Left cardiac atrium (tissue), 4 donors: ENCODE data around the gene PRKACA. TPM values are rescaled to one million over a fixed set of nuclear protein-coding genes. Genes with fewer than 3 reads are reported as not detected.

Experiments used
- ATAC-seq, 2 donors: fragments of 200-7000 bp; cut with Tn5 transposase; one replicate each; pipeline ENCODE4 v1.9.1; 2020; ENCODE audit warnings: mild to moderate bottlenecking in 2 of 2, moderate library complexity in 2 of 2
- DNase-seq: peaks from one replicate; pipeline ENCODE4 v3.0.0-alpha.2; 2020
- intact Hi-C, 2 donors: fragments of 100-400 bp; cut with DNase I; formaldehyde crosslinking; loops; one replicate each; pipeline versions ENCODE4 v1.14.1 to v1.15.1; 2022 to 2023
- total RNA-seq, 2 donors: library from RNA; stranded (reverse); fragmentation: NEBNext Ultra II Directional; extraction: Animal tissue kit (Norgen Biotek cat#: 25700); gene quantifications; one replicate each; pipeline ENCODE4 v1.2.1, GENCODE V29; 2021
- donor health status: DM: no; HTN: yes; CAD: no.
- donor health status: DM: no; HTN: yes; CAD: no; lungs with severe emphysema.
- donor health status: DM: yes; HTN: yes; CAD: no.
- donor health status: Dilated cardiomyopathy.

PRKACA gene
- total RNA-seq, 2 donors from 2014 or later, result 348 to 418 TPM

DNA sequence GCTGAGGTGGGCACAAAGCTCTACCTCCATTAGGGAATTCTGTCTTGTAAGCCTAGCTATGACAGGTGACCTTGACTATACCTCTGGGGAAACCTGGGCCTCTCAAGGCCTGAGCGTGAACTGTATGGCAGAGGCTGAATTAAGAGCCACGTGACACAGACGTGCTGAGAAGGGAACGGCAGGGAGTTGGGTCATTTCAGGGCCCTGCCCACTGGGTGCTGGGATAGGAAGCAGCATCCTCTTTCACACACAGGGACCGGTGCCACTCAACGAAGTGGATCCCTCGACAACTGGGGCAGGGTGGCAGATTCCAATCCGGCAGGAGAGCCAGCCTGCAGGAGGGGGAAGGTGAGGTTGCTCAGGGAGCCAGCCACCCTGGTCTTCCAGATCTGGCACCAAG is 9.6 kb upstream of the PRKACA start:
- DNase-seq, result no peak
- peak; percentile 79 to 88 for ATAC-seq
- intact Hi-C loops, result no loop called here

DNA sequence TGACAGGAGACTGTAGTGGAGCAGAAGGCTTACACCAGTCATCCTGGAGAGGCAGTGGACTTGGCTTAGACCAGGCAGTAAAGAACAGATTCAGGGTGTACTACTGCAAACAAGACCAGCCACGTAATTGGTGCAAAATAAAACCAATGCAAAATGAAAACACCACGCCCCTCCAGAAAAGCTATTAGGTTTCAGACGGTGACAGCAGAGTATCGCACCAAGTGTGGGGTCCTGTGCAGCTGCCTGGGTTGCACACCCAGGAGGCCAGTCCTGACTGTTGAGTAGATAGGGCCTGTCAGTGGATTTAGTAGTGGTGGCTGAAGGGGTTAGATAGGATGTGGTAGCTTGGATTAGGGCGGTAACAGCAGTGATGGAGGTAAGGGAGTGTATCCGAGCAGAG is 5.4 kb upstream of the PRKACA start:
- DNase-seq (no peak), ATAC-seq (no peak)
- intact Hi-C loops, result no loop called here

DNA sequence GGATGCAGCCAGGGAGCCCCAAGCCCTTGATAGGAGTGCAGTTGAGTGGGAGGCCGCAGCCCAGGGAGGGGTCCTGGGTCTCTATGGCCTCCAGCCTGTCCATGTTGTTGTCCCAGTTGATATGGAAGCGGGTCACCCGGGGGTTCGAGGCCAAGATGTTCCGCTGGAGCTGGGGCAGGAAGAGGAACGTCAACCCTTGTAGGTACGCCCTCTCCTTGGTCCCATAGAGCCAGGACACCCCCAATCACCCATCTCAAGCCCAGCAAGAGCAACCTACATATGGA is 2.9 kb upstream of the PRKACA start:
- intact Hi-C loops, result no loop called here
- no peak for DNase-seq
- ATAC-seq, result no peak

DNA sequence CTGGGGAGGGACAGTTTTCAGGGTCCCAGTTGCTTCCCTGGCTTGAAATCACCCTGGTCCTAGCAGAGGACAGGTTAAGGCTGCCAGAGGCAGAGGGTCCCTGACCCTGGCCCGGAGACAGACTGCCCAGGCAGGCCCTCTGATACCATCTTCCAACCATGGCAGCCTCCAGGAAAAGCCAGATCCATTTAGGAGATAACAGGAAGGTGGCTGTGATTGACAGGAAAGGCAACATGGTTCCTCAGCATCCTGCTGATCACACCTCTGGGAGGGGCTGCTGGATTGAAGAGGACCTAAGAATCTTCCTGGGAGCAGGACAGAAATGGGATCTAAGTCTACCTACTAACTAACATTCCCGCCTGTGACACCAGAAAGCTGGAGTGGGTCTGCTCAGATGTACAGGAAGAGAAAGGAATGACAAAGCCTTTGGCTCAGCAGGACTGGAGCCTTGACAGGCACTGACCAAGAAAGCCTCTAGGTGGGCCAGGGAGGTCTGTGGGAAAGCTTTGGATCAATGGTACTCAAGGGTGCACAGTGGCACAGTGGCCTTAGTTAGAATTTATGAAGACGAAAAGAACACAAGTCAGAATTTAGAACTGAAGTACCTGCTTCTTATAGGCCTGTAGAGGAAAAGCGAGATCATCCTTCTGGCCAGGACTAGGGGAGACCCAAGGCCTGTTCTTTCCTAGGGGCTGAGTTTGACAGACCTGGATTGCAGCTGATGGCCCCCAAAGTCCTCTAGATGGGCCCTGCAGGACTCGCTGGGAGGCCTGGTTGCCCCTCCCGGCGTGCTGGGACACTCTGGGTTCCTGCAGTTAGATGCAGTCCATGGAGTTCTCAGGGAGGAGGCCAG is 2.3 kb upstream of the PRKACA start:
- DNase-seq (no peak), ATAC-seq (no peak)
- intact Hi-C loops, result loop anchor here in 1 of 2 donors (5.0 kb wide), 1 partner anchor 38 kb away; no protein-coding TSS in a partner anchor

DNA sequence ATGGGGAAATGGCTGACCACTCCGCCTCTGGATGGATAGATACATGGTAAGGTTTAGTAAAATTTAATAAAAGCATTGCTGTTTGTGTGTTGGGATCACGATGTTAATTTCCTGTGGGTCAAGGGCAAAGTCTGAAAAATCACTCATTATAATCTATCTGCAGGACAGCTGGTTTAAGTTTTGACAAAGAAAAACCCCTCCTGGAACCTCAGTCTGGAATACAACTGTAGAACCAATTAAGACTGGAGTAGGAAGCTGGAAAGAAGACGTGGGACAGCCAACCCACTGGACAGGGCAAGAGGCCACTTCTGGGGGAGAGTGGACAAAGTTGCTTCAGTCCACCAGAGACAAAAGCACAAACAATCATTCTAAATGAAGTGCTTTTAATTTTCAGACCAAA is 1.6 kb upstream of the PRKACA start:
- intact Hi-C loops, result loop anchor here in 1 of 2 donors (5.0 kb wide), 1 partner anchor 37 kb away; no protein-coding TSS in a partner anchor
- no peak for ATAC-seq
- DNase-seq, result no peak

DNA sequence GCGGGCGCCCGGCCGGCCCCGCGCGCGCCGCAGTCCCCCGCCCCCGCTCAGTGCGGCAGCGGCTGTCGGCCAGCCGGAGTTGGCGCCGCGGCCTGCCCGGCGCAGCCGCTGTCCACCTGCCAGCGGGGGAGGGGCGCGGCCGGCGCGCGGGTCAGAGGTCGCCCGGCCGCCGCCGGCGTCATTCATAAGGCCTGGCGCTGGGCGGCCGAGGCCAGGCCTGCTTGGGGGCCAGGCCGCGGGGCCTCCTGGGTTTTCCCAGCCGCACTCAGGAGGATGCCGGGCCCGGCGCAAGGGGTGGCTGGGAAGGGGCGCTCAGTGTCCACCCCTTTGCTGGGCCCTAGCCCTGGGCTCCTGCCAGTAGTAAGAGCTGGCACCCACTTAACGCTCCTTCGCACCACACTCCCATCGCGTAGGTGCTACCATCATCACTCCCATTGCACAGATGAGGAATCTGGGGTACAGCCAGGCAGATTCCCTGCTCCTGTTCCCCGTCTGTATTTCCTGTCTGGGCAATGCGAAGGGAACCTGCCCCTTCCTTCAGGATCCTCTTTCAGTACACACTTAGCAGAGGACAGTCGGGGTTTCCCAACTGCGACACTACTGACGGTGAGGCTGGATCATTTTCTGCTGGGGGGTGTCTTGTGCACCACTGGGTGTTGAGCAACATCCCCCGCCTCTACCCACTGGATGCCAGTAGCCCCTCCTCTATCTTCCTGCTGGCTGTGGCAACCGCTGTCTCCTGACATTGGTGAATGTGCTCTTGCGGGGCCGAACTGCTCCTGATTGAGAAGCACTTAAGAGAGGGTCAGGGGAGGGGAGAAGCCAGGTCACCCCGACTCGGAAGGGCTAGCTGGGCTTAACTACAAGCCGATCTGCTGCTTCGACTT is 846 bp upstream of the PRKACA start:
- intact Hi-C loops, result loop anchor here in 1 of 2 donors (5.0 kb wide), 1 partner anchor 36 kb away; no protein-coding TSS in a partner anchor
- ATAC-seq, result peak; percentile 52 to 56
- peak; percentile 88 for DNase-seq

DNA sequence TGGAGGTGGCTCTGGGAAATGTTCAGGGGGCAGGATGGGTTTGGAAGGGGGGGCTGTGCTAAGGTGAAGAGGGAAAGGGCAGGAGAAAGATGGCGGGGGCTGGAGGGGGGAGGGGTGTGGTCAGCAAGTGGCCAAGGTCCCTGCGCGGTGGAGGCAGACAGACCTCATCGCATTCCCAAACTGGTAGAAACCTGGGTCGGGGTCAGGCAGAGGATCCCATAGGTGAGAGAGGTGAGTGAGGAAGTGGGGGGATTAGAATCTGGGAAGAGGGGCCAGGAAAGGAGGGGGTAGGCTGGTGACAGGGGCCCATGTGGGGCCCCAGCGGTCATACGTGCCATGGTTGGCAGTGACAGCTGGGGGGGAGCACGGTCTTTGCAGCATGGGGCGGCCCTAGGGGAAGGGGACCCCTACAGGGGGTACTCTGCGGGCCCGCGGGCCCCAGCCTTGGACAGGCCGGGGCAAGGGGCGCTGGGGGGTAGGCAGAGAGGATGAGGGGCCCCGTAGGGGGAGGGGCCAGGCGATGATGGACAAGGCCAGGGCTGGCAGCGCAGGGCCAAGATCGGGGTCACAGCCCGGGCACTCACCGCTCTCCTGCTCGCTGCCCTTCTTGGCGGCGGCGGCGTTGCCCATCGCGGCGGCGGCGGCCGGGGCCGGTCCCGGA is 514 bp downstream of the PRKACA start:
- DNase-seq (peak; percentile 55), ATAC-seq (no peak)
- intact Hi-C loops, result loop anchor here in 1 of 2 donors (5.0 kb wide), 1 partner anchor 35 kb away; no protein-coding TSS in a partner anchor

DNA sequence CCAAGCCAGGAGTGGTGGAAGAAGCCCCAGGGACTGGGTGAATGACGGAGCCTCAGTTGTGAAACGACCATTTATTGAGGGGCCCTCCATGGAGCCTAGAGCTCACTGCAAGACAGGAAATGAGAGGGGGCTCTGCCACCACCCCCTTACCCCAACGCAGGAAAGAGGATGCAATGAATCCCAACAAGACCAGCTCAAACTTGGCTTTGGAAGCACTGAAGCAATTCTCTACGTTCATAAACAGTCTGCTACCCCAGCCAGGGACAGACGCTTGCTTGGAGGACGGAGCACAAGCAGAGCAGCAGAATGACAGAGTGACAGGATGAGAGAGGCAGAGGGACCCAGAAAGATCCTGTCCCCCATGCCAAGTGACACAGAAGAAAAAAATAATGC is 1.0 kb downstream of the PRKACA start:
- DNase-seq, result no peak
- intact Hi-C loops, result loop anchor here in 1 of 2 donors (5.0 kb wide), 1 partner anchor 34 kb away; no protein-coding TSS in a partner anchor
- no peak for ATAC-seq

DNA sequence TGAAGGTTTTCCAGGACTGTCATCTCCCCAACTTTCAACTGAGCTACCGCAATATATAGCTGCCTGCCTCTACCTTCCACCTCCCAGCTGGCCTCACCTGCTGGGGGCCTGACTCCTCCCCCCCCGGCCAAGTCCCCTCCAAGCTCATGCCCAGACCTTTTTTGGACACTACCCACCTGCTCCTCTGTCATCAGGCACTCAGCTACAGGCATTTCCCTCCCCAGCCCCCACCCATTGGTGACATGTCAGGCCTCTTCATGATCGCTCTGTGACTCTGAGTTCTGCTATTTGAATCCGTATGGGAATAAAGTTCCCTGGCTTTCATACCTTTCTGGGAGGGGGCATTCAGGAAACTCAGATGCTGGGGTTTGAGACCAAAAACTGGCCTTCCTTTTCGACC is 1.8 kb downstream of the PRKACA start:
- no peak for ATAC-seq

DNA sequence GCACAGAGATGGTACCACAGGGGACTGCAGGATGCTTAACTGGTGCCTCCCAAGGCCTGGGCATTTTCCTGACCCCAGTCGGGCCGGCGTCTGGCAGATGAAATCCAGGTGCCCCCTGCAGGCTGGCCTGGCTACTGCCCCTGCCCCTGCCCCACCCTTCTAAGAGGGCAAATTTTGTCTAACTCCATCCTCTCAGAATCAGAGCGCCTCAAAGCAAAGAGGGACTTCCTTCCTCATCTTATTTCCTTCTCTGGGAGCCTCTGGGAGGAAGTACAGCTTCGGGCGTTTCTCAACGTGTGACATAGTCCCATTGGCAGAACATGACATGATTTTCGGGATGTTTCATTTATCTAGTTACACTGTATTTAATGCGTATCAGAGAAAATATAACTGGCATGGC is 2.7 kb downstream of the PRKACA start:
- DNase-seq, result no peak
- ATAC-seq, result no peak
- intact Hi-C loops, result loop anchor here in 1 of 2 donors (5.0 kb wide), 1 partner anchor 33 kb away; no protein-coding TSS in a partner anchor

More for the DNA sequence above, 1.8 kb downstream of the PRKACA start:
- DNase-seq, result no peak
- intact Hi-C loops, result loop anchor here in 1 of 2 donors (5.0 kb wide), 1 partner anchor 33 kb away; no protein-coding TSS in a partner anchor

DNA sequence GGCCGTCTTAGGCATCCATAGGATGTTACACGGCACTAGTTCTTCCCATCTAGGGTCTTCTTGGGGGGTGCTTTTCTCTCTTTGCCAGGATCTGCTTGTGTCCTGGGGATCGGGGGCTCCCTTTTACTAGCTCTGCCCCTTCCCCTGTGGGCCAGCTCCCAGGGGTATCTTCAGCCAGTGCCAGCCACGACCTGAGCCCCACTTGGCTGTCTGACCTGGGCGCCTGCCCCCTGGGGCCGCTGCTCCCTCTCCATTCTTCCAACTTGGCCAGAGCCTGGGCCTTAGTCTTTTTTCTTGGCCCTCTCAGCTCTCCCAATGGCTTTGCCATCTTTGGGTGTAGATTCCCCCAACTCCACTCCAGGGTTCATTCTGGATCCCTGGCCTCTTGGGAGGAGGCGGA is 3.1 kb downstream of the PRKACA start:
- intact Hi-C loops, result no loop called here

DNA sequence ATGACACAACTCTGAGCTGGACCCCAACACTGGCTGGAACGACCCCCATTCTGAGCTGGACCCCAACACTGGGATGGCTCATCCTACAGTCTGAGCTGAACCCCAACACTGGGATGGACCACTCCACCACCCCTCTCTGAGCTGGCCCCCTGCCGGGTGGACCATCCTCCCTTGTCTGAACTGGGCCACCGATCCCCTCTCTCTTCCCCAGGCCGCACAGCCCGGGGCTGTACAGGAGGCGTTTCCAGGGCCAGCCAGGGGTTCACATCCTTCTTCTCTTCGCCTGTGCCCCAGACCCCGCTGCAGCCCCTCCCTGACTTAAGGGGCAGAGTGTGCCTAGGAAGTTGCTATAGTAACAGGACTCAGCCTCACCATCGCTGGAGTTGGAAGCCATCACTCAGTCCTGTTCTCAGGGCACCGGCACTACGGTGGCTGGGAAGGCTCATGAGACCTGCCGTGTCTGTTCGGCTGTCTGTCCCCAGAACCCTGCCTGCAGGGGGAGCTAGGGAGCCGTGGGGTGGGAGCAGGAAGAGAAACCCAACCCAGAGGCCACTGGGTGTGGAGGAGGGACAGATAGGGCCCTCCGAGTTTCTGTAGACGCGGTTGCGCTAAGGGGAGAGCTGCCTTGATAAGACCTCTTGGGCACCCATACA is 3.7 kb downstream of the PRKACA start:
- DNase-seq, result no peak
- ATAC-seq, result no peak
- intact Hi-C loops, result no loop called here

More for the DNA sequence above, 3.1 kb downstream of the PRKACA start:
- ATAC-seq (no peak), DNase-seq (no peak)

DNA sequence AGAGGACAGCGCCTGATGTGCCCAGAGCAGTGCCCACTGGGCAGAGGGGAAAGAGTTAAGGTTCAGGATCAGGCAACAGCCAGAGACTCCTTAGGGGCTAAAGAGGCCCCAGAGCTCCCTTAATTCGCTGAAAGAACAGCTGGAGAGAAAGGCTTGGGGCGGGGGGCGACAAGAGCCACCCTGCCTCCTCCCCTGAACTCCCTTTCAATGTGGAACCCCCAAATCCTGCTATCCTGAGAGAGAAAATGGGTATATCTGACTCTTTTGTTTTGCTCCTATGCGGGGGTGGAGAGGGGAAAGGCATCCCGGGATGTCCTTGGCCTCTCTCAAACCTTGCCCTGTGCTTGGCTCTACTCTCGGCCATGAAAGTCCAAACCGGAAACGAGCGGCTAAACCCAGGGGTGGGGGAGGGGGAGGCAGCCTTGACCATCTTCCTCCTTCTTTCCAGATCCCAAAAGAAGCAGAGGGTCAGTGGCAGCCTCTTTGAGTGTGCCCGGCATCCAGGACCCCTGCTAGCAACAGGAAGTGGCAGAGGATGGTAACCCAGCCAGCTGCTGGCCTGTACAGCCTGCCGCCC is 4.7 kb downstream of the PRKACA start:
- intact Hi-C loops, result no loop called here
- ATAC-seq (peak; percentile 5 to 27), DNase-seq (peak; percentile 67)

DNA sequence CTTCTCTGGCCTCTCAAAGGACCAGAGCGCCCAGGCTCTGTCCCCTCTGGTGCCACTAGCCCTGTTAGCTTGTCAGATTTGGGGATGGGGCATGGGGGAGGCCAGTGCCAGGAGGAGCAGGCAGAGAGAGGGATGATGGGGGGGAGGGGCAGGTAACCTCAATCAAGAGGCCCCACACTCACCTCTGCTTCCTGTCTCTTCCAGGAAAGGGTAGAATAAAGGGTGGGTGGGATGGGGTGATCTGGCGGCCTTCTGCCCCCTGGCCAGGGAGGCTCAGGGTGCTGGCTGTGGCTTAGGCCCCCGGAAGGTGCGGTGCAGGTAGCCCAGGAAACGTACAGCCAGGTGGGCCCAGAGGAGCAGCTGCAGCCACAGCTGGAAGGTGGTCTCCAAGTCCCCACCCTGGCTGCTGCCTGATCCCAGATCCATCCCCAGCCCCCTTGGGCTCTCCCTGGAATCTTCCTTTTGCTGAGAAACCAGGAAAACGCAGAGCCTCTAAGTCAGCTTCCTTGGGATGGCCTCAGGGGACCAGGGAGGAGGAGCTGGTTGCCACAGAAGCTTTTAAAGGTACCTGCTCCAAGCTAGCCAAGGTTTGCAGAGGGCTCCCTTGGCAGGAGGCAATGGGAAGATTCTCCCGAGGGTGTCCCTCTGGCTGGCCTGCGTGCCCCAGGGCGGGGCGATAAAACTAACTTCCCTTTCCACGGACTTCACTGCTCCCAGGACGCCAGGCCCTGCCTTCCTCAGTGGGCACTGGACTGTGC is 5.3 kb downstream of the PRKACA start:
- intact Hi-C loops, result no loop called here
- ATAC-seq (peak; percentile 7 to 25), DNase-seq (no peak)

DNA sequence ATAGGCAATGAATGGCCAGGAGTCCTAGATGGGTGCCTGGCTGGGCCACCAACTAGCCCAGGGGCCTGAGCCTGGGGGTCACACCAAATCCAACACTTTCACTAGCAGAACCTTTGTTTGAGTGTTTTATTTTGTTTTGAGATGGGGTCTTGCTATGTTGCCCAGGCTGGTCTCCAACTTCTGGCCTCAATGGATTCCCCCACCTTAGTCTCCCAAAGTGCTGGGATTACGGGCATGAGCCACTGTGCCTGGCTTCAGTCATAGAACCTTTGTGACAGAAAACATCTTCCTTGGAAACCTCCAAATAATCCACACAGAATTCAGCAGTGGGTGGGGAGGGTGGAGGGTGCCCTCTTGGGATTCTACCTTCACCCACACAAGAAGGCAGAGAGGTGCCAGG is 6.1 kb downstream of the PRKACA start:
- DNase-seq (no peak), ATAC-seq (no peak)
- intact Hi-C loops, result no loop called here

DNA sequence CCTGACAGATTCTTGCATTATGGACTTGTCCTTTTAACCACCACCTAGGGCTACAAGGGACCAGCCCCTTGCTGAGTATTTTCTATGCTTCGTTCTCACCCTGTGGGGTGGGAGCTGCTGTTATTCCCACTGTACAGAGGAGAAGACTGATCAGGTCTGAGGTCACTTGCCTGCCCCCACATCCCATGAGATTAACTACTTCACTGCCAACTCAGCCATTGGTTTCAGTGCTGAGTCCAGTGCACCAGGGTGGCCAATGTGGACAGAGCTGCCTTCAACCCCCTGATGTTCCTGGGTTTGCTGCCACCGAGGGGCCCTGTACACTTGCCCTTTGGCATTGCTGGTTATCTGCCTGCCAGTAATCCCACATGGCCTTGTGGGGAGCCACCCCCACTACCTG is 6.9 kb downstream of the PRKACA start:
- no peak for DNase-seq
- intact Hi-C loops, result no loop called here
- ATAC-seq, result no peak

DNA sequence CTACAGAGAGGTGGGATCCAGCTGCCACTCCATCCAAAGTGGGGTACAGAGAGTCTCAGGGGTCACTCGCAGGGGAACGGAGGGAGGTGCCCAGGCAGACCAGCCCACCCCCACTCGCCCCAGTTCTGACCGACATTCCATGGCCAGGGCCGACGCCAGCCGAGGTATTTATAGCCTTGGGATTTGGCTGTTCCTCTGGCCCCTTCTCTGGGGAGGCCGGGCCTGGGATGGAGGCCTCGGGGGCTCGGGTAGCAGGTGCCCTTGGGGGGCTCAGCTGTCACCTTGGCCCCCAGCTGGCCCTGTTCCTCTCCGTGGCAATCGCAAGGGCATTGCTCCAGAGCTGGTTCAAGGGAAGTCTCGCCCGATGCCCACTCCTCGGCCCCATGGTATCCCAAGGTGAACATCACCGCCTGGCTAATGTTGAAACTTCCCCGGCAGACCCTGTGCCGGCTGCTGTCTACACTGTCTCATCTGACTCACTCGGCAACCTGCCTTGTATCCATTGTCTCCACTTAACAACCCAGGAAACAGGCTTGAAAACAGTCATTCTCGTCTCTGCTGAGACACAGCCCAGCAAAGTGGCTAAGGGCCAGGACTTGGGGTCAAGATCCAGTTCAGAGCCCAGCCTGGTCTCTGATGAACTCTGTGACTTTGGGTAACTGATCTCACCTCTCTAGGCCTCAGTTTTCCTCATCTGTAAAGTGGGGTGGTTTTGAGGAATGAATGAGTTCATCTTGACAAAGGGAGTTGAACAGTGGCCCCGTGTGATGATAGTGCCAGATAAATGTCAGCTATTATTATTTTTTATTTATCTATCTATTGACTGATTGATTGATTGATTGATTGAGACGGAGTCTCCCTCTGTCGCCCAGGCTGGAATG is 9.7 kb downstream of the PRKACA start:
- intact Hi-C loops, result loop anchor here in 1 of 2 donors (2.0 kb wide), 1 partner anchor 15 kb away; no protein-coding TSS in a partner anchor
- DNase-seq (peak; percentile 72), ATAC-seq (peak; percentile 83)
